Stomach (tissue), 9 donors: Measurements from ENCODE around the gene FTH1. TPM values are rescaled to one million over a fixed set of nuclear protein-coding genes. Genes with fewer than 3 reads are reported as not detected.

ENCODE experiments used
- DNase-seq, 2 donors: peaks; one replicate each; pipeline versions ENCODE4 v3.0.0 to v3.0.0-alpha.2; 2013 to 2019
- H3K27ac ChIP-seq, 5 donors: fragments of 200-600 bp in 4 of 5; sonication (generic) in 4 of 5; one replicate each; pipeline ENCODE4 v1.5.1; 2013 to 2019; ENCODE audit warnings: mild to moderate bottlenecking in 1 of 5, moderate library complexity in 1 of 5
- H3K27me3 ChIP-seq, 3 donors: fragments of 200-600 bp; sonication (generic); one replicate each; pipeline ENCODE4 v1.5.1; 2017 to 2019; ENCODE audit warnings: mixed run types in 1 of 3
- H3K36me3 ChIP-seq, 4 donors: fragments of 200-600 bp; sonication (generic); 1 replicate in 3 of 4; 2 replicates in 1 of 4; pipeline ENCODE4 v1.5.1; 2016 to 2019
- H3K4me1 ChIP-seq, 4 donors: fragments of 200-600 bp; sonication (generic); one replicate each; pipeline ENCODE4 v1.5.1; 2016 to 2019
- H3K4me3 ChIP-seq, 4 donors: fragments of 200-600 bp; sonication (generic) in 3 of 4; one replicate each; pipeline ENCODE4 v1.5.1; 2016 to 2019; ENCODE audit warnings: mild to moderate bottlenecking in 1 of 4
- H3K9me3 ChIP-seq, 4 donors: fragments of 200-600 bp; sonication (generic); one replicate each; pipeline ENCODE4 v1.5.1; 2016 to 2019
- CTCF ChIP-seq, 7 experiments: fragments of 450-650 bp in 4 of 7; fragments of 200-600 bp in 3 of 7; sonication (generic) in 3 of 7; IDR thresholded peaks; one replicate each; pipeline ENCODE4 v1.5.1; 2016 to 2019; ENCODE audit warnings: antibody characterized with exemption in 7 of 7, control low read depth in 2 of 7, mild to moderate bottlenecking in 1 of 7
- EP300 ChIP-seq: sonication (generic); formaldehyde crosslinking; IDR thresholded peaks from one replicate; pipeline ENCODE4 v1.6.1; 2017; ENCODE audit warnings: antibody characterized with exemption
- POLR2A ChIP-seq, 4 donors: fragments of 450-650 bp; IDR thresholded peaks; one replicate each; pipeline ENCODE4 v1.6.1; 2016; ENCODE audit warnings: antibody characterized with exemption in 4 of 4, control low read depth in 2 of 4, mild to moderate bottlenecking in 1 of 4, moderate library complexity in 1 of 4
- POLR2AphosphoS5 ChIP-seq, 3 donors: sonication (generic); formaldehyde crosslinking; IDR thresholded peaks; one replicate each; pipeline ENCODE4 v1.6.1; 2016; ENCODE audit warnings: antibody characterized with exemption in 3 of 3
- whole genome bisulfite sequencing, 5 donors: extraction: QIAGEN DNeasy Blood & Tissue Kit in 3 of 5; methylation state at CpG; one replicate each; pipeline versions ENCODE4 v1.1.5 to v1.1.7; 2013 to 2018; 5-methylcytosine and 5-hydroxymethylcytosine counted together
- intact Hi-C: fragments of 100-400 bp; cut with DNase I; formaldehyde crosslinking; loops from one replicate; pipeline ENCODE4 v1.15.1; 2023; ENCODE audit warnings: low total_unique reads
- polyA plus RNA-seq, 3 donors: library from polyadenylated mRNA; stranded (reverse); fragments of 200-250 nt; gene quantifications; one replicate each; pipeline ENCODE4 v1.2.3, GENCODE V29; 2013
- total RNA-seq, 5 donors: library from RNA; depleted of rRNA; stranded (reverse); fragments of >200 nt; gene quantifications; one replicate each; pipeline versions ENCODE4 v1.1.0 to v1.2.3, GENCODE V29; 2014 to 2016
- donor health status: healthy with polysubstance abuse.
- donor health status: Bipolar disorder and iron deficiency.
- donor health status: healthy.

The FTH1 gene
- total and polyA plus RNA-seq, 8 donors: 703 to 8,523 (median 2,035) TPM

GRCh38 chr11:61946894-61947293, 20.5 kb downstream of the FTH1 start:
- H3K4me3 ChIP-seq: no peak overlapping the region
- no peak for DNase-seq
- intact Hi-C loops: loop anchor here (5.0 kb wide), 1 partner anchor 45 kb away; no protein-coding TSS in a partner anchor
- H3K4me1 ChIP-seq: peaks cover 7 to 29% (median 15%) of the 10 kb centered on the region in 4 donors
- no peak overlapping the region for H3K27ac ChIP-seq
- H3K9me3 ChIP-seq: no peaks in the 10 kb centered on the region
- TF ChIP-seq EP300 (no peak), POLR2A (IDR thresholded peaks at IDR 0.05) (no peak), POLR2AphosphoS5 (IDR thresholded peaks at IDR 0.05) (no peak), CTCF (IDR thresholded peaks at IDR 0.05) (no peak)
- WGBS, 5 donors: 88 to 97% (median 94%) methylated on average over 5 of the region's 5 CpGs
- no peaks in the 10 kb centered on the region for H3K36me3 ChIP-seq
- H3K27me3 ChIP-seq: peaks cover 0 to 4% (median 0%) of the 10 kb centered on the region in 3 donors

GRCh38 chr11:61945191-61945590, 22.2 kb downstream of the FTH1 start:
- intact Hi-C loops: loop anchor here (5.0 kb wide), 1 partner anchor 43 kb away; no protein-coding TSS in a partner anchor

GRCh38 chr11:61940466-61940865, 27.0 kb downstream of the FTH1 start:
- intact Hi-C loops: no loop called here
- TF ChIP-seq EP300 (no peak), CTCF (IDR thresholded peaks at IDR 0.05) (no peak), POLR2AphosphoS5 (IDR thresholded peaks at IDR 0.05) (no peak), POLR2A (IDR thresholded peaks at IDR 0.05) (no peak)

More at GRCh38 chr11:61945191-61945590, 22.2 kb downstream of the FTH1 start:
- no peak for TF ChIP-seq POLR2AphosphoS5 (IDR thresholded peaks at IDR 0.05)
- TF ChIP-seq CTCF (IDR thresholded peaks at IDR 0.05): no peak
- no peak for TF ChIP-seq POLR2A (IDR thresholded peaks at IDR 0.05)
- no peak for TF ChIP-seq EP300
- Histone ChIP-seq H3K36me3 (no peaks in the 10 kb centered on the region), H3K4me3 (no peak overlapping the region), H3K9me3 (no peaks in the 10 kb centered on the region), H3K4me1 (peaks cover 7 to 28% (median 15%) of the 10 kb centered on the region in 4 donors), H3K27ac (no peak overlapping the region), H3K27me3 (no peaks in the 10 kb centered on the region)
- no peak for DNase-seq
- 82 to 92% (median 87%) methylated on average over 13 of the region's 13 CpGs for WGBS, 5 donors

GRCh38 chr11:61935861-61936260, 31.6 kb downstream of the FTH1 start:
- no peak for TF ChIP-seq POLR2A (IDR thresholded peaks at IDR 0.05)
- TF ChIP-seq POLR2AphosphoS5 (IDR thresholded peaks at IDR 0.05): no peak
- WGBS, 5 donors: 72 to 86% (median 79%) methylated on average over 2 of the region's 2 CpGs
- intact Hi-C loops: no loop called here
- Histone ChIP-seq H3K27me3 (no peaks in the 10 kb centered on the region), H3K4me1 (no peaks in the 10 kb centered on the region), H3K9me3 (peaks cover 0 to 23% (median 6%) of the 10 kb centered on the region in 4 donors), H3K4me3 (no peak overlapping the region), H3K27ac (no peak overlapping the region), H3K36me3 (no peaks in the 10 kb centered on the region)
- no peak for DNase-seq

More at GRCh38 chr11:61940466-61940865, 27.0 kb downstream of the FTH1 start:
- no peak for DNase-seq
- H3K27me3 ChIP-seq: no peaks in the 10 kb centered on the region
- 89 to 94% (median 89%) methylated on average over 10 of the region's 10 CpGs for WGBS, 5 donors
- H3K27ac ChIP-seq: no peak overlapping the region
- H3K9me3 ChIP-seq: peaks cover 0 to 23% (median 6%) of the 10 kb centered on the region in 4 donors
- H3K4me1 ChIP-seq: no peaks in the 10 kb centered on the region
- H3K4me3 ChIP-seq: no peak overlapping the region
- H3K36me3 ChIP-seq: no peaks in the 10 kb centered on the region

- Histone ChIP-seq H3K9me3 (peaks cover 0 to 5% (median 0%) of the 10 kb centered on the region in 4 donors), H3K27ac (no peak overlapping the region), H3K27me3 (no peaks in the 10 kb centered on the region), H3K4me3 (no peak overlapping the region), H3K4me1 (no peaks in the 10 kb centered on the region), H3K36me3 (no peaks in the 10 kb centered on the region)
- 81 to 90% (median 85%) methylated on average over 3 of the region's 3 CpGs for WGBS, 5 donors
- no peak for DNase-seq
- intact Hi-C loops: no loop called here
- TF ChIP-seq POLR2A (IDR thresholded peaks at IDR 0.05) (no peak), POLR2AphosphoS5 (IDR thresholded peaks at IDR 0.05) (no peak), EP300 (no peak), CTCF (IDR thresholded peaks at IDR 0.05) (no peak)
Observed at GRCh38 chr11:61930933-61931332, 36.5 kb downstream of the FTH1 start.
